Measurements from ENCODE around the gene COA5. TPM values are rescaled to one million over a fixed set of nuclear protein-coding genes. Genes with fewer than 3 reads are reported as not detected.

The COA5 gene
- total and polyA plus RNA-seq, 2 donors (not counting 1 experiment from before 2014, with no cell fraction given), result 22.5 to 38.6 TPM

DNA sequence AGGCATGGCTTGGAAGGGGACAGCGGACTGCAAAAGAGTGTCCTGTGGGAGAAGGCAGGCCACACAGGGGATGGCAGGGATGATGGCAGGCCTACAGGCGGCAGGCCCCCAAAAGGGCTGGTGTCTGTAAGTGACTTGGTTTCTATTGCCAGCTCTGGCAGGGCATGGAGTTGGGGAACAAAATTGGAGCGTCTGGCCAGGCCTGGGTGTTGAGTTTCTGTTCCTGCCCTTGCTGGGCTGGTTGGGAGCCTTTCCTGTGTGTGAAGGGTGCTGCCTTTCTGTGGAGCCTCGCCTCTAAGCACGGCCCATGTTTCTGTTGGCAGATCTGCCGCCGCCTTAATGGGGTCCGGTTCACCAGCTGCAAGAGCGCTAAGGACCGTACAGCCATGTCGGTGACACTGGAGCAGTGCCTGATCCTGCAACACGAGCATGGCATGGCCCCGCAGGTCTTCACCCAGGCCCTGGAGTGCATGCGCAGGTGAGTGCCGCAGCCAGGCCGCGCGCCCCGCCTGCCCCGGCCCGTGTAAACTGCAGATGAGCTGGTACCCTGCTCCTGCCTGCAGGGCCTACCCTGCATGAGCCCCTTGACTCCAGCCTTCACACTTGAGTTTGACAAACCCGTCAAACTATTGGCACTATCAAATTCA lies 31.5 kb downstream of the COA5 start:
- no peak overlapping the region for H2AFZ ChIP-seq (ENCODE audit: low read length)
- no peaks in the 10 kb centered on the region for H3K4me1 ChIP-seq (ENCODE audit: control insufficient read depth, extremely low read depth, insufficient read depth, low read length)
- no peaks in the 10 kb centered on the region for H3K36me3 ChIP-seq (ENCODE audit: control insufficient read depth, insufficient read depth, low read length)
- H3K4me2 ChIP-seq (ENCODE audit: extremely low read depth, insufficient read depth, low read length), result no peak overlapping the region
- no peak for DNase-seq (ENCODE audit: low read depth in 2 of 2)
- H3K27me3 ChIP-seq (ENCODE audit: control insufficient read depth, insufficient read depth, low read length), result no peaks in the 10 kb centered on the region
- H3K9ac ChIP-seq (ENCODE audit: insufficient read depth, low read length), result no peak overlapping the region
- H3K79me2 ChIP-seq (ENCODE audit: control insufficient read depth, insufficient read depth, low read length), result no peaks in the 10 kb centered on the region
- no peak overlapping the region for H3K27ac ChIP-seq (ENCODE audit: insufficient read depth, low read length)
- no peaks in the 10 kb centered on the region for H3K9me3 ChIP-seq (ENCODE audit: control insufficient read depth, insufficient read depth, low read depth, low read length)
- no peaks in the 10 kb centered on the region for H4K20me1 ChIP-seq (ENCODE audit: control insufficient read depth, extremely low read depth, insufficient read depth, low read length)
- no peak overlapping the region for H3K4me3 ChIP-seq (replicated peaks in 1 of 4; ENCODE audit: control extremely low read depth in 1 of 4, insufficient read depth in 1 of 4, low read depth in 3 of 4, low read length in 4 of 4)
- no peak for TF ChIP-seq CTCF (conservative IDR thresholded peaks at IDR 0.05 in 1 of 2, IDR thresholded peaks at IDR 0.05 in 1 of 2; ENCODE audit: low read depth in 1 of 2, low read length in 2 of 2)
- TF ChIP-seq EZH2 (IDR thresholded peaks at IDR 0.05; ENCODE audit: low read length, missing control alignments), result no peak

- Histone ChIP-seq H3K4me3 (replicated peaks in 1 of 4; ENCODE audit: control extremely low read depth in 1 of 4, insufficient read depth in 1 of 4, low read depth in 3 of 4, low read length in 4 of 4) (no peak overlapping the region), H3K79me2 (ENCODE audit: control insufficient read depth, insufficient read depth, low read length) (no peaks in the 10 kb centered on the region), H3K9ac (ENCODE audit: insufficient read depth, low read length) (no peak overlapping the region), H3K27me3 (ENCODE audit: control insufficient read depth, insufficient read depth, low read length) (no peaks in the 10 kb centered on the region), H3K4me2 (ENCODE audit: extremely low read depth, insufficient read depth, low read length) (no peak overlapping the region), H2AFZ (ENCODE audit: low read length) (no peak overlapping the region), H4K20me1 (ENCODE audit: control insufficient read depth, extremely low read depth, insufficient read depth, low read length) (no peaks in the 10 kb centered on the region), H3K36me3 (ENCODE audit: control insufficient read depth, insufficient read depth, low read length) (peaks cover 5% of the 10 kb centered on the region), H3K27ac (ENCODE audit: insufficient read depth, low read length) (no peak overlapping the region), H3K9me3 (ENCODE audit: control insufficient read depth, insufficient read depth, low read depth, low read length) (no peaks in the 10 kb centered on the region), H3K4me1 (ENCODE audit: control insufficient read depth, extremely low read depth, insufficient read depth, low read length) (no peaks in the 10 kb centered on the region)
- TF ChIP-seq EZH2 (IDR thresholded peaks at IDR 0.05; ENCODE audit: low read length, missing control alignments) (no peak), CTCF (conservative IDR thresholded peaks at IDR 0.05 in 1 of 2, IDR thresholded peaks at IDR 0.05 in 1 of 2; ENCODE audit: low read depth in 1 of 2, low read length in 2 of 2) (no peak)
- no peak for DNase-seq (ENCODE audit: low read depth in 2 of 2)
Measured at GRCh38 chr2:98573426-98573825, 34.9 kb downstream of the COA5 start.

DNA sequence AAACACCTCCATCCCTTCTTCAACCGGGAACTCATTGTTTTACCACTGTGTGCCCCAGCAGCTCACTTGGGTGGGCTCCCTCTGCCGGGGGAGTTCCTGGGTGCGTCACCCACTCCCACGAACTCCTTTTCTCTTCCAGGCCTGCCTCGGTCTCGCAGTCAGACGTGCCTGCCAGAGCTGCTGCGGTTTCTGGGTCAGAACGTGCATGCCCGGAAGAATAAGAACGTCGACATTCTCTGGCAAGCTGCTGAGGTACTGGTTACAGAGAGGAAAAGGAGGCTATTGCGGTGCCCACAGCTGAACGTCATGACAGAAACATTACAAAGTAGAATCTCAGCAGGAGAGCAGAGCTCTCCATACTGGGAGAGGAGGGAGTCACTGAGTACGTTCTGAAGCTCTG lies 35.6 kb downstream of the COA5 start:
- Histone ChIP-seq H3K9me3 (ENCODE audit: control insufficient read depth, insufficient read depth, low read depth, low read length) (no peaks in the 10 kb centered on the region), H3K9ac (ENCODE audit: insufficient read depth, low read length) (no peak overlapping the region), H3K4me1 (ENCODE audit: control insufficient read depth, extremely low read depth, insufficient read depth, low read length) (no peaks in the 10 kb centered on the region), H4K20me1 (ENCODE audit: control insufficient read depth, extremely low read depth, insufficient read depth, low read length) (no peaks in the 10 kb centered on the region), H3K4me3 (replicated peaks in 1 of 4; ENCODE audit: control extremely low read depth in 1 of 4, insufficient read depth in 1 of 4, low read depth in 3 of 4, low read length in 4 of 4) (no peak overlapping the region), H3K27me3 (ENCODE audit: control insufficient read depth, insufficient read depth, low read length) (no peaks in the 10 kb centered on the region), H2AFZ (ENCODE audit: low read length) (no peak overlapping the region), H3K79me2 (ENCODE audit: control insufficient read depth, insufficient read depth, low read length) (no peaks in the 10 kb centered on the region), H3K27ac (ENCODE audit: insufficient read depth, low read length) (no peak overlapping the region), H3K4me2 (ENCODE audit: extremely low read depth, insufficient read depth, low read length) (no peak overlapping the region), H3K36me3 (ENCODE audit: control insufficient read depth, insufficient read depth, low read length) (peaks cover 5% of the 10 kb centered on the region)
- TF ChIP-seq CTCF (conservative IDR thresholded peaks at IDR 0.05 in 1 of 2, IDR thresholded peaks at IDR 0.05 in 1 of 2; ENCODE audit: low read depth in 1 of 2, low read length in 2 of 2), result no peak
- no peak for TF ChIP-seq EZH2 (IDR thresholded peaks at IDR 0.05; ENCODE audit: low read length, missing control alignments)
- peak in 1 of 2 donors; percentile 56 for DNase-seq (ENCODE audit: low read depth in 2 of 2)
